ENCODE results near the gene PRKG1. TPM values are rescaled to one million over a fixed set of nuclear protein-coding genes. Genes with fewer than 3 reads are reported as not detected.

Gene PRKG1
- total RNA-seq, 1 donor from 2014 or later, result 22.8 TPM

GRCh38 chr10:51547941-51548340, 473.7 kb downstream of the PRKG1 start:
- Mint-ChIP-seq H3K36me3 (ENCODE audit: low read depth) (no peaks in the 10 kb centered on the region), H3K4me1 (ENCODE audit: low read depth) (no peaks in the 10 kb centered on the region), H3K27me3 (ENCODE audit: low read depth) (no peaks in the 10 kb centered on the region), H3K27ac (ENCODE audit: unreplicated experiment) (no peak overlapping the region), H3K4me3 (ENCODE audit: unreplicated experiment) (no peak overlapping the region), H3K9me3 (ENCODE audit: low read depth) (no peaks in the 10 kb centered on the region)
- no peak for TF ChIP-seq CTCF (IDR thresholded peaks at IDR 0.05)
- DNase-seq (ENCODE audit: low spot score), result no peak

- no peak overlapping the region for H3K27ac Mint-ChIP-seq (ENCODE audit: unreplicated experiment)
- H3K36me3 Mint-ChIP-seq (ENCODE audit: low read depth), result no peaks in the 10 kb centered on the region
- no peak for DNase-seq (ENCODE audit: low spot score)
- H3K9me3 Mint-ChIP-seq (ENCODE audit: low read depth), result no peaks in the 10 kb centered on the region
- no peak overlapping the region for H3K4me3 Mint-ChIP-seq (ENCODE audit: unreplicated experiment)
- no peak for TF ChIP-seq CTCF (IDR thresholded peaks at IDR 0.05)
- no peaks in the 10 kb centered on the region for H3K27me3 Mint-ChIP-seq (ENCODE audit: low read depth)
- H3K4me1 Mint-ChIP-seq (ENCODE audit: low read depth), result no peaks in the 10 kb centered on the region
Observed at GRCh38 chr10:51552879-51553278, 478.6 kb downstream of the PRKG1 start.

- TF ChIP-seq CTCF (IDR thresholded peaks at IDR 0.05), result no peak
- no peaks in the 10 kb centered on the region for H3K9me3 Mint-ChIP-seq (ENCODE audit: low read depth)
- DNase-seq (ENCODE audit: low spot score), result no peak
- no peak overlapping the region for H3K27ac Mint-ChIP-seq (ENCODE audit: unreplicated experiment)
- no peaks in the 10 kb centered on the region for H3K36me3 Mint-ChIP-seq (ENCODE audit: low read depth)
- no peaks in the 10 kb centered on the region for H3K27me3 Mint-ChIP-seq (ENCODE audit: low read depth)
- H3K4me3 Mint-ChIP-seq (ENCODE audit: unreplicated experiment), result no peak overlapping the region
- H3K4me1 Mint-ChIP-seq (ENCODE audit: low read depth), result peaks cover 5% of the 10 kb centered on the region
Observed at GRCh38 chr10:51564896-51565510, 490.7 kb downstream of the PRKG1 start.

GRCh38 chr10:51567271-51567670, 493.0 kb downstream of the PRKG1 start:
- Mint-ChIP-seq H3K36me3 (ENCODE audit: low read depth) (no peaks in the 10 kb centered on the region), H3K9me3 (ENCODE audit: low read depth) (no peaks in the 10 kb centered on the region), H3K4me3 (ENCODE audit: unreplicated experiment) (no peak overlapping the region), H3K4me1 (ENCODE audit: low read depth) (peaks cover 3% of the 10 kb centered on the region), H3K27ac (ENCODE audit: unreplicated experiment) (no peak overlapping the region), H3K27me3 (ENCODE audit: low read depth) (no peaks in the 10 kb centered on the region)
- TF ChIP-seq CTCF (IDR thresholded peaks at IDR 0.05), result no peak
- no peak for DNase-seq (ENCODE audit: low spot score)

- no peaks in the 10 kb centered on the region for H3K9me3 Mint-ChIP-seq (ENCODE audit: low read depth)
Observed at GRCh38 chr10:51569467-51569866, 495.2 kb downstream of the PRKG1 start.

More at GRCh38 chr10:51569467-51569866, 495.2 kb downstream of the PRKG1 start:
- DNase-seq (ENCODE audit: low spot score), result no peak
- Mint-ChIP-seq H3K4me3 (ENCODE audit: unreplicated experiment) (no peak overlapping the region), H3K27me3 (ENCODE audit: low read depth) (no peaks in the 10 kb centered on the region), H3K4me1 (ENCODE audit: low read depth) (peaks cover 9% of the 10 kb centered on the region), H3K36me3 (ENCODE audit: low read depth) (no peaks in the 10 kb centered on the region), H3K27ac (ENCODE audit: unreplicated experiment) (no peak overlapping the region)
- TF ChIP-seq CTCF (IDR thresholded peaks at IDR 0.05), result no peak

Measured in chondrocyte (in vitro differentiated cells).